Stimulated activated CD4-positive, alpha-beta T cell treated with anti-CD3 and anti-CD28 coated beads, Interleukin-4, amount 100 ng/mL, for 24 hours (primary cell): Measurements from ENCODE around the gene C3orf52.

Source experiments
- DNase-seq: peaks from one replicate; pipeline ENCODE4 v3.0.0-alpha.2; 2020

Gene C3orf52

GRCh38 chr3:112086875-112087524, 811 bp downstream of the C3orf52 start:
- DNase-seq: no peak

GRCh38 chr3:112087746-112088145, 1.6 kb downstream of the C3orf52 start:
- no peak for DNase-seq

GRCh38 chr3:112088944-112089343, 2.8 kb downstream of the C3orf52 start:
- no peak for DNase-seq

DNA sequence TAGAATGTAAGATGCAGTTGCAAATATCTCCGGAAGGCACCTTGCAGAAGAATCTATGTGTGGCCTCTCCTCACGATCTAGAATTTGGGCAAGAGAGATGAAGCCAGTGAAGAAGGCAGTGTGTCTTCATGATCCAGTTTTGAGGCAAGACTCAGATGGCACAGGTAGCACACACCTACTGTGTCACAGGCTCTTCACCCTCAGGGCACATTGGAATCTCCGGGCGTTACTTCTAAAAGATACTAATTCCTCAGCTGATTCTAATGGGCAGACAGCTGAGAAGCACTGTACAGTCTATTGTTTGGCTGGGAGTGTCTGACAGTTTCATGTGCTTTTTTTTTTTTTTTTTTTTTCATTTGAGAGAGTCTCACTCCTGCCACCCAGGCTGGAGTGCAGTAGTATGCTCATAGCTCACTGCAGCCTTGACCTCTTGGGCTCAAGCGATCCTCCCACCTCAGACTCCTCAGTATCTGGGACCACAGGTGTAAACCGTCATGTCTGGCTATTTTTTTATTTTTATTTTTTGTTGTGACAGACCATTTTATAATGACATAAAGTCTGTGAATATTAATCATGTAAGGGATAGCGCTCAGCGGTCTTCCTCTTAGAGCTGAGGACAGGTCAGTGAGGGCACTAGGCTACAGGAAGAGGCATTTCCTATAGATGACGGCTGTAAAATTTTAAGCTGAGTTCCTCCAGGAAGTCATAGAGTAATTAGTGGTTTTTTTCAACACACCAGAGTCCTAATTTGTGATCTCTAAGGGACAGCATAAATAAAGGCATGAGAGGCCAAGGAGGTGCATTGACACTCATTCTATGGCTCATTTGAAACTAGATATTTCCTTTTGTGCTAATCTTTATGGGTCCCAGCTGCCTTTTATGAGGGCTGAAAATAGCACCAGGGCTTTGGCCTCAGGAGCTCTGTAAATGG, 4.0 kb downstream of the C3orf52 start:
- no peak for DNase-seq

GRCh38 chr3:112090887-112091586, 4.8 kb downstream of the C3orf52 start:
- DNase-seq: no peak

DNA sequence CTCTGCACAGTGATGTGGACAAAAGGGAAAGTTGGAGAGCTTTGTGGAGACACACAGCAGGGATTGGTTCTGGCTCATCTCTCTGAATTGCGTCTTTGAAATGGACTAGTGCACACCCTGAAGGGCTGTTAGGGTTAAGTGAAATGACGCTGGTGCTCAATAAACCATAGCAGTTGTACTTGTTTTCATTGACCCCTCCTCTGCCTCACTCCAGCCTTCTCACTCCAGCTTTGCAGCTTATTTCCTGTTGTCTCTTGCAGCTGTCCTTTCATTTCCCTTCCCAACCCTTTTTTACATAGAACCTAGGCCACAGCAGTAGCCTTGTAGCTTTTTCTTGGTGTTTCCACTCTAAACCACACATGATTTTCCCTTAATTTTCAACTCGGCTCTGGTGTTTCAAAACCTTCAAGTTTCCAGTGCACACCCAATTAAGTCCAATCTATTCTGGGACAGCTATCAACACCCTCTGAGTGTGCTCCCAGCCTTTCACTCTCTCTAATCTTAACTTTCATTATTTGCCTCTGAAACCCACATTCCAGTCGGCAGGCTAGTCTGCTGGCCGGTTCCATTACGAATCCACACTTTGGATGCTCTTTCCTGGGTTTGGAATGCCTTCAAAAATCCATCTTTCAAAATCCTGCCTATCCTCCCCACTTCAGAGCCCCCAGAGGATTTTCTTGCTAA, 6.4 kb downstream of the C3orf52 start:
- DNase-seq: no peak

DNA sequence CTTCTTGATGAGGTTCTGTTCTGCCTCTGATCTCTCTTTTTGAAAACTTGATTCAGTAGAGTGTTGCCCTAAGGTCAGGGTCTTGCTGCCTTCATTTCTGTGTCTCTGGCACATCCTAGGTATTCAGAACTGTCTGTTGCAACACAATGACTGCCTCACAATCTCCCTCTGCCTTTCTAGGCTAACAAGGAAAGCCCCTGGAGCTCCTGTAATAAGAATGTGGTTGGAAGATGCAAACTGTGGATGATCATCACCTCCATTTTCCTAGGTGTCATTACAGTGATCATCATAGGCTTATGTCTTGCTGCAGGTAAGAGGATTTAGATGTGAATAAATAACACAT, 7.0 kb downstream of the C3orf52 start:
- DNase-seq: no peak

DNA sequence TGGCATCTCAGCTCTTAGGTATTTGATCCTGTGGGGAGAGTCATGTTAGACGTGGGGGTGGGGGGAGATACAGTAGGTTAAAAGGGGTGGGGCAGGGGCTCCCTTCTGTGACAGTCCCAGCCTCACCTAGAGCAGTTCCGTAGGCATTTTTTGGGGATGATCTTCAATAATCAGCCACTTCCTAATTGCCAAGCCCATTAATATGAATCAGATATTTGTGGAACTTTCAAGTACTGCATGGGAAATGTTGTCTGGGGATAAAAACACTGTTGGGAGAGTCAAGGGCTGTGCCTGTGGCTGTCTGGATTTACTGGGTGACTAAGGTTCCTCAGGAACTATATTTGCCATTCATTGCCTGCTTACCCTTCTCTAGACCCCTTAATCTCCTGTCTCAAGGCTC, 9.5 kb downstream of the C3orf52 start:
- no peak for DNase-seq

- DNase-seq: no peak
Observed at GRCh38 chr3:112096176-112096575, 10.0 kb downstream of the C3orf52 start.

- DNase-seq: peak; percentile 42
Observed at GRCh38 chr3:112097378-112097777, 11.2 kb downstream of the C3orf52 start.

DNA sequence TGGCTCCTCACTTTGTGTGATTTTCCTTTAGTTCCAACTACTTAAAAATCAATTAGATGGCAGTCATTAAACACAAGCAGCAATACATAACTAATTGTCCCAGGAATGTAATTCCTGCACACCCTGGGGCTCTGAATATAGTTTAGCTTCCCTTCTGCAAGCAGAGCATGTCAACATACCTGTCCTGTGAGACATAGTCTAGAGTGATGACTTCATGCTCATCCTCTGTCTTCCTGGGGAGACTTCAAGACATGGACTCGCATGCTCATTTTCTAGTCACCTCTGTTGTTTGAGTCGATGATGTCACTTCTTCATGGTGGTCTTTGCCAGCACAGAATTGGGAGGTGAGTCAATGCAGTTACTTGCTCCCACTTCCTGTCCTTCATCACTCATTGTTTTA, 15.7 kb downstream of the C3orf52 start:
- no peak for DNase-seq

DNA sequence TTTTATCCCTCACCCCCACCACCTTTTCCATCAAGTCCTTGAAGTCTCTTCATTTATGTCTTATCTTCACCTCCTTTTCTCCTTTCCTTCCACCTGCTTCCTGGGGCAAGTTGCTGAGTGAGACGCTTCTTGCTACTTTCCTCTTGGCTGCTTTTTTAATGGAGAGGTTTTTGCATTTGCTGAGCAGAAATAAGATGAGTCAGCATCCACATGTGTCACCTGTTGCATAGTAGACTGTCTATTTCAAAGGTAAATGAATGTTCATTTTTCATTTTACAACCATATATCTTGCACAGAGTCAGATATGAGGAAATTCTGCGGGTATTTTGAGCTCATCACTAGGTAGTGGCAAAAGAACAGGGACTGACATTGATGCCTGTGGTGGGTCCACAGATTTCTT, 18.6 kb downstream of the C3orf52 start:
- no peak for DNase-seq

- DNase-seq: no peak
Observed at GRCh38 chr3:112109322-112109721, 23.1 kb downstream of the C3orf52 start.

- DNase-seq: peak; percentile 69
Observed at GRCh38 chr3:112111785-112112402, 25.7 kb downstream of the C3orf52 start.

- no peak for DNase-seq
Observed at GRCh38 chr3:112114576-112115160, 28.5 kb downstream of the C3orf52 start.

DNA sequence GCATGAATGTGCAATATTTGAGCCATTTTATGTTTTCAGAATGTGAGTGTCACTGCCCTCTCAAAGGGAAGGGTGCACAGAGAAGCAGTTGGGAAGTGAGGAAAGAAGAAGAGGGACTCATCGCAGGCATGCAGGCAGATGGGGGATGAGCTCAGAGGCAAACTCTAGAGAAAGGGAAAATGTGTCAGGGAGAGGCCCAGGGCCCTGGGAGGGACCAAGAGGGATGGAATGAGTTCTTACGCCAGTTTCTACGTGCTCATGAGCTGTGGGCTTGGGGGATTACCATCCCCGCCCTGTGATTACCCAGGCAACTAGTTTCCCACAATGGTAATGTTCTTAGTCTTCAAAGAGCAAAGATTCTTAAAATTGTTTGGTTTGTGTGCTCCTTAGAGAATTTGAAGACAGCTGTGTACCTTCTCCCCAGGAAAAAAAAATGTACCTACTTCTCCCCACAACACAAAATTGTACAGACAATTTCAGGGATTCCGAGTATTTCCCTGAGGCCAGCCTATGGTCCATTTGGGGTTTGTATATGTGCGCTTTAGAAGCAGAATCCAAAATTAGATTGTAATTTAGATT, 29.1 kb downstream of the C3orf52 start:
- DNase-seq: no peak

DNA sequence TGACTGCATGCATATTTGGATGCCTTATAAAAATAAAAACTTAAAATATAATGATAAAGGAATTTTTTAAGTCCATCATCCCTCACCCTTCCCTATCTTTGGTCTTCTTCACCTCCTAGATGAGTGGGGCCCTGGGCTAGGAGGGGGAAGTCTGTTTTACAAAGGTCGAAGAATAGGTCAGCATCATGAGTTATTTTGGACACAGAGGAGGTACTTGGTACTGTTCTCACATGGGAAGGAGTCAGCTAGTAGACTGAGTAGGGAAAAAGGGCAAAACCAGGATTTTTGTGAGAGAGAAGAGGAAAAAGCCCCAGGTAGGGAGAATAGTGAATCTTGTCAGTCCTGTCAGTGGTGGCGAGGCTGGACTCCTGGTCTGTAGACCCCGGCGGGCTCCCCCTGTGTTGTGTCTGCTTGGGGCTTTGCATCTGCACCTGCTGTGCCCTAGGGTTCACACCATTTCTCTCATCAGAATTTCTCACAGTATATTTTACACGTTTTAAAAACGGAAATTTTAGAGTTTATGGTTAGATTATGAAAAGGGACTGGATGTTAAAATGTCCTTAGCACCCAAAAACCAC, 29.7 kb downstream of the C3orf52 start:
- DNase-seq: no peak

DNA sequence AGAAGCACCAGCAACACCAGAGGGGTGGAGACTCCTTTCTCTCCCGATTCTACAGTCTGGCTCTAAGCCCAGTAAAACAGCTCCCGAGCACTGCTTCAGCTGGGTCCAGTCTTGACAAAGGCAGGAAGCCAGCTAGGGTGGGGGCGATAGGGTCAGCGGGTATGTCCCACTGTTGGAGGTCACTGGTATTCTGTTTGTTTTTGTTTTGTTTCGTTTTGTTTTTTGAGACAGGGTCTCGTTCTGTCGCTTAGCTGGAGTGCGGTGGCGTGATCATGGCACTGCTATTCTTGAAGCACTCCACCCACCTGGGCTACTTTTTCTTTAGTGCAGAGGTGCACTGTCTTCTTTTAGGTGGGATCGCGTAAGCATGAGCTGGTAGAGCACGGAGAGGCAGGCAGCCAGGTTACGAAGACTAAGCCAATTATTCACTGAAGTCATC, 30.6 kb downstream of the C3orf52 start:
- no peak for DNase-seq

DNA sequence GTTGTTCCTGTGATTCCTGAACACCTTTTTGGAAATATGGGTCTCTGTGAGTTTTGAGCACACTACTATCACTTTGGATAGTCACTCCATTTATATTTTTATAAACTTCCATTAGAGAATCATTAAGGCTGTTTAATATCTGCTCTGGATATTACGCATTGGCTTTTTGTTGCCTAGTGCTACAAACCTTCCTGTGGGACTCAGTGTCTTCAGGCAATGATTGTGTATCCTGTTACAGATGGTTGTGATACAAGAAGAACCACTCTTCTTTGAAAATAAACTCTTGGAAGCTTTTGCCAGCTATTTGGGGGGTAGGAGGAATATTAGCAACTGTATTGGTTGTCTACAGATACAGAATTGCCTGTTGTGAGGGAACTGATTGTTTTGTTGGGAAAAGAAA, 31.2 kb downstream of the C3orf52 start:
- no peak for DNase-seq

DNA sequence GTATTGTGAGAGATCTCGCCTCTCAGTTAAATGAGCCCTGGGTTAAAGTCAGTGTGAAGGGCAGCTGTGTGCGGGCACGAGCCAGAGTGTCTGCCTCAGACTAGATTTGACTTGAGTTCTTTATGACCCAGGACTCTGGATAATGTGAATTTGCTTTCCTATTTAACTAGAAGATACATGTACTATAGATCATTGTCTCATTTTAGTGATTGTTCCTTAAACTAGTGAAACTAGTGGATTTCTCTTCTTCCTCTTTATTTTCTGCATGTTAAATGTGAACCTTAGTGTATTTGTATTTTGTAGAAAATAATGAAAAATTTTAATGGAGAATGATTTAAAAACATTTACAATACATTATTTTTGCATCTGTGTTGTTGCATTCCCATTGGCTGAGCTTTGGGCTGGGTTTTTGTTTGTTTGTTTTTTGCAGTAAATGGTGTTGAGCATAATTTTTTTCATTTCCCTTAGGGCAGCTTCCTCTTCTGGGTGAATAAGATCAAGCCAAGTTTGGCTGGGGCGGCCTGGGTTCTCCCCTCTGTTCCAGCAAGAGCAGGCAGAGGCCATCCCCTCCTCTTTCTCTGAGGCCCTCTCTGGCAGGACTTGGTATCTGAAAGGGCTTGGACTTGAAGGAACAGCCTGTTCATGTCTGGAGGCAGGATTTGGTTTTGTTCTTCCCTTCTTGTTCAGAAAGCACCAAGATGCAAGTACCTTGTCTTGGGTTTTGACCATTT, 31.8 kb downstream of the C3orf52 start:
- DNase-seq: no peak
